Transverse colon (tissue), 4 donors: ENCODE measurements around the gene USF1.

Source experiments
- POLR2A ChIP-seq: fragments of 450-650 bp; IDR thresholded peaks from one replicate; pipeline ENCODE4 v1.6.1; 2016; ENCODE audit warnings: antibody characterized with exemption, mild to moderate bottlenecking, moderate library complexity
- POLR2AphosphoS5 ChIP-seq, 3 donors: sonication (generic); formaldehyde crosslinking; IDR thresholded peaks; one replicate each; pipeline ENCODE4 v1.6.1; 2016; ENCODE audit warnings: antibody characterized with exemption in 3 of 3
- TF ChIP-seq, protein P1 (sequence below), 5 experiments: fragments of 200-600 bp in 3 of 5; fragments of 450-650 bp in 2 of 5; sonication (generic) in 3 of 5; IDR thresholded peaks; 1 replicate in 2 of 5; 2 replicates in 3 of 5; pipeline ENCODE4 v1.5.1; 2016 to 2017; ENCODE audit warnings: antibody characterized with exemption in 5 of 5, inconsistent platforms in 3 of 5, mild to moderate bottlenecking in 2 of 5, moderate library complexity in 1 of 5

DNA sequence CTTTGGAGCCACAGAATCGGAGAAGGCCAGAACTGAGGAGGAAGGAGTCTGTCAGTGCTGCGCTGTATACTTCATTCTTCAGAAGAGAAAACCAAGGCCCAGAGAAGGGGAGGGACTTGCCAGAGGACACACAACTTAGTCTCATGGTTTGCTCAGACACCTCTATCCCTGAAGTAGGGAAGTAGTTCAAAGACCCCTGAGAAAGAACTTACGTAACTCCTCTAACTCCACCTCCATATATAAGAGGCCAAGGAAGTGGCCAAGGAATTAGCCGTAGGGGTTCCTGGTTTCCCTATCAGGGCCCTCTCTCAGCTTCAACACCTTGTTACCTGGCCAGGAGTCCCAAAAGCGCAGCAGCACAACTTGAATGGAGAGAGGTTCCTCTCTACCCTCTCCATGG, 44.2 kb upstream of the USF1 start:
- no peak for TF ChIP-seq POLR2AphosphoS5 (IDR thresholded peaks at IDR 0.05)
- TF ChIP-seq, protein P1, sequence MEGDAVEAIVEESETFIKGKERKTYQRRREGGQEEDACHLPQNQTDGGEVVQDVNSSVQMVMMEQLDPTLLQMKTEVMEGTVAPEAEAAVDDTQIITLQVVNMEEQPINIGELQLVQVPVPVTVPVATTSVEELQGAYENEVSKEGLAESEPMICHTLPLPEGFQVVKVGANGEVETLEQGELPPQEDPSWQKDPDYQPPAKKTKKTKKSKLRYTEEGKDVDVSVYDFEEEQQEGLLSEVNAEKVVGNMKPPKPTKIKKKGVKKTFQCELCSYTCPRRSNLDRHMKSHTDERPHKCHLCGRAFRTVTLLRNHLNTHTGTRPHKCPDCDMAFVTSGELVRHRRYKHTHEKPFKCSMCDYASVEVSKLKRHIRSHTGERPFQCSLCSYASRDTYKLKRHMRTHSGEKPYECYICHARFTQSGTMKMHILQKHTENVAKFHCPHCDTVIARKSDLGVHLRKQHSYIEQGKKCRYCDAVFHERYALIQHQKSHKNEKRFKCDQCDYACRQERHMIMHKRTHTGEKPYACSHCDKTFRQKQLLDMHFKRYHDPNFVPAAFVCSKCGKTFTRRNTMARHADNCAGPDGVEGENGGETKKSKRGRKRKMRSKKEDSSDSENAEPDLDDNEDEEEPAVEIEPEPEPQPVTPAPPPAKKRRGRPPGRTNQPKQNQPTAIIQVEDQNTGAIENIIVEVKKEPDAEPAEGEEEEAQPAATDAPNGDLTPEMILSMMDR (IDR thresholded peaks at IDR 0.05): no peak
- TF ChIP-seq POLR2A: no peak
